Body of pancreas (tissue), 4 donors: ENCODE measurements around the gene INF2.

Experiments
- POLR2A ChIP-seq, 3 donors: fragments of 450-650 bp; IDR thresholded peaks; one replicate each; pipeline ENCODE4 v1.6.1; 2016; ENCODE audit warnings: antibody characterized with exemption in 3 of 3, mild to moderate bottlenecking in 2 of 3
- TF ChIP-seq, protein P1 (sequence below), 7 experiments: fragments of 450-650 bp in 4 of 7; fragments of 200-600 bp in 3 of 7; sonication (generic) in 3 of 7; IDR thresholded peaks; one replicate each; pipeline ENCODE4 v1.5.1; 2016 to 2019; ENCODE audit warnings: antibody characterized with exemption in 7 of 7

DNA sequence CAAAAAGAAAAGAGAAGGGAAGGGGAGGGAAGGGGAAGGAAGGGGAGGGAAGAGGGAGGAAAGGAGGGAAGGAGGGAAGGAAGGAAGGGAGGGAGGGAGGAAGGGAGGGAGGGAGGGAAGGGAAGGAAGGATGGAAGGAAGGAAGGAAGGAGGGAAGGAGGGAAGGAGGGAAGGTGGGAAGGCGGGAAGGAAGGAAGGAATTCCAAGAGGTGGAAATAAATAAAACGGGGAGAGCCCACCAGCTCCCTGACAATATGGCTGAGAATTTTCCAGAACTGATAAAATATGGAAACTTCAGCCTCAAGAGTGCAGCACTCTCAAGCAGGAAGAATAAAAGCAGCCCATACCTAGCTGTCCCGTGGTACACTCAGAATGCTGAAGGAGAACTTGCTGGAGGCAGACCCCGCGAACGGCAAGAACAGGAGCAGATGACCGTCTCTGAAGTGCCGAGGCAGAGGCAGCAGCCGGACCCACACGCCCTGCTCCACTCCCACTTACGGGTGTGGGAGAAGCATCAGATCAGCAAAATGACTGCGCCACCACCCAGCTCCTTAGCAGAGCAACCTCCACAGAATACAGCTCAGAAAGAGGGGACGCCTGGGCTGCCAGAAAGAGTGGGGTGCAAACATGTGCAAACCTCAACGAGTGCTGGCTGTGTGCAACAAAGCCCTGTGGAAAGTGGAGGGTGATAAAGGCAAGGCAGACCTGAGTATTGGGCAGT is 34.1 kb upstream of the INF2 start:
- TF ChIP-seq POLR2A (IDR thresholded peaks at IDR 0.05): no peak
- TF ChIP-seq, protein P1, sequence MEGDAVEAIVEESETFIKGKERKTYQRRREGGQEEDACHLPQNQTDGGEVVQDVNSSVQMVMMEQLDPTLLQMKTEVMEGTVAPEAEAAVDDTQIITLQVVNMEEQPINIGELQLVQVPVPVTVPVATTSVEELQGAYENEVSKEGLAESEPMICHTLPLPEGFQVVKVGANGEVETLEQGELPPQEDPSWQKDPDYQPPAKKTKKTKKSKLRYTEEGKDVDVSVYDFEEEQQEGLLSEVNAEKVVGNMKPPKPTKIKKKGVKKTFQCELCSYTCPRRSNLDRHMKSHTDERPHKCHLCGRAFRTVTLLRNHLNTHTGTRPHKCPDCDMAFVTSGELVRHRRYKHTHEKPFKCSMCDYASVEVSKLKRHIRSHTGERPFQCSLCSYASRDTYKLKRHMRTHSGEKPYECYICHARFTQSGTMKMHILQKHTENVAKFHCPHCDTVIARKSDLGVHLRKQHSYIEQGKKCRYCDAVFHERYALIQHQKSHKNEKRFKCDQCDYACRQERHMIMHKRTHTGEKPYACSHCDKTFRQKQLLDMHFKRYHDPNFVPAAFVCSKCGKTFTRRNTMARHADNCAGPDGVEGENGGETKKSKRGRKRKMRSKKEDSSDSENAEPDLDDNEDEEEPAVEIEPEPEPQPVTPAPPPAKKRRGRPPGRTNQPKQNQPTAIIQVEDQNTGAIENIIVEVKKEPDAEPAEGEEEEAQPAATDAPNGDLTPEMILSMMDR (IDR thresholded peaks at IDR 0.05): no peak
